Fibroblast of the aortic adventitia (primary cell): ENCODE data around the gene GLCE. TPM values are rescaled to one million over a fixed set of nuclear protein-coding genes. Genes with fewer than 3 reads are reported as not detected.
"Not testable (repeated sequence)": the region's sequence is repeated elsewhere in the genome, so short reads cannot be mapped to it uniquely, and the experiment has no call there.

Source experiments
- DNase-seq: peaks from one replicate; pipeline ENCODE4 v3.0.0-alpha.2; 2010; ENCODE audit warnings: low read depth
- H3K4me3 ChIP-seq: 2 replicates; pipeline ENCODE4 v1.5.1; 2011; ENCODE audit warnings: low read depth, mild to moderate bottlenecking, control low read depth, low read length, moderate library complexity
- total RNA-seq: library from RNA; depleted of rRNA; stranded (reverse); fragments of >200 nt; gene quantifications from 2 replicates; pipeline ENCODE4 v1.2.3, GENCODE V29; 2012; ENCODE audit warnings: low replicate concordance
- TF ChIP-seq, protein P1 (sequence below): IDR thresholded peaks from 2 replicates; pipeline ENCODE4 v1.5.1; 2011; ENCODE audit warnings: mild to moderate bottlenecking, low read length, control low read depth, inconsistent platforms; ENCODE audit not compliant: insufficient read depth

The GLCE gene
- total RNA-seq, 1 donor, result 24.4 TPM

DNA sequence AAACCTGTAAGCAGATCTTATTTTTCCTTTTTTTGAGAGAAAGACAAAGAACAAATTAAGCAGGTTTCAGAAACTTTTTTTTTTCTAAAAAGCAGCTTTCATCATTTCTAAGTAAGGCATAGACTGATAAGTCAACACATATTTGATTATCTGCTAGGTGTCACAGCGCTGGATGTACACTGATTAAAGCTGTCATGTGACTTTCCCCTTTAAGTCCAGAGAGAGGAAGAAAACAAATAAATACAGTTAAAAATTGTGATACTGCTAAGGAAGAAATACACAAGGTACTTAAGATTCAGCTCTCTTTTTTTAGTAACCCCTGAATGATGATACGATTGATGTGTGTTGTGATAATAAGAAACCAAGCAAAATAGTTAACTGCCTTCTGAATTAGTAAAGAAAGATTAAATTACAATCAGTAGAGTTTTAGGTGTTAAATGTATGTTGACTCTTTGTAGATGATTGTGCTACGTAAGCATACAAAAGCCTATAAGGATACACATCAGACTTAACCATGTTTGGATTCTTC, 2.8 kb downstream of the GLCE start:
- TF ChIP-seq, protein P1, sequence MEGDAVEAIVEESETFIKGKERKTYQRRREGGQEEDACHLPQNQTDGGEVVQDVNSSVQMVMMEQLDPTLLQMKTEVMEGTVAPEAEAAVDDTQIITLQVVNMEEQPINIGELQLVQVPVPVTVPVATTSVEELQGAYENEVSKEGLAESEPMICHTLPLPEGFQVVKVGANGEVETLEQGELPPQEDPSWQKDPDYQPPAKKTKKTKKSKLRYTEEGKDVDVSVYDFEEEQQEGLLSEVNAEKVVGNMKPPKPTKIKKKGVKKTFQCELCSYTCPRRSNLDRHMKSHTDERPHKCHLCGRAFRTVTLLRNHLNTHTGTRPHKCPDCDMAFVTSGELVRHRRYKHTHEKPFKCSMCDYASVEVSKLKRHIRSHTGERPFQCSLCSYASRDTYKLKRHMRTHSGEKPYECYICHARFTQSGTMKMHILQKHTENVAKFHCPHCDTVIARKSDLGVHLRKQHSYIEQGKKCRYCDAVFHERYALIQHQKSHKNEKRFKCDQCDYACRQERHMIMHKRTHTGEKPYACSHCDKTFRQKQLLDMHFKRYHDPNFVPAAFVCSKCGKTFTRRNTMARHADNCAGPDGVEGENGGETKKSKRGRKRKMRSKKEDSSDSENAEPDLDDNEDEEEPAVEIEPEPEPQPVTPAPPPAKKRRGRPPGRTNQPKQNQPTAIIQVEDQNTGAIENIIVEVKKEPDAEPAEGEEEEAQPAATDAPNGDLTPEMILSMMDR, result no peak
- no peak overlapping the region for H3K4me3 ChIP-seq
- DNase-seq, result no peak

DNA sequence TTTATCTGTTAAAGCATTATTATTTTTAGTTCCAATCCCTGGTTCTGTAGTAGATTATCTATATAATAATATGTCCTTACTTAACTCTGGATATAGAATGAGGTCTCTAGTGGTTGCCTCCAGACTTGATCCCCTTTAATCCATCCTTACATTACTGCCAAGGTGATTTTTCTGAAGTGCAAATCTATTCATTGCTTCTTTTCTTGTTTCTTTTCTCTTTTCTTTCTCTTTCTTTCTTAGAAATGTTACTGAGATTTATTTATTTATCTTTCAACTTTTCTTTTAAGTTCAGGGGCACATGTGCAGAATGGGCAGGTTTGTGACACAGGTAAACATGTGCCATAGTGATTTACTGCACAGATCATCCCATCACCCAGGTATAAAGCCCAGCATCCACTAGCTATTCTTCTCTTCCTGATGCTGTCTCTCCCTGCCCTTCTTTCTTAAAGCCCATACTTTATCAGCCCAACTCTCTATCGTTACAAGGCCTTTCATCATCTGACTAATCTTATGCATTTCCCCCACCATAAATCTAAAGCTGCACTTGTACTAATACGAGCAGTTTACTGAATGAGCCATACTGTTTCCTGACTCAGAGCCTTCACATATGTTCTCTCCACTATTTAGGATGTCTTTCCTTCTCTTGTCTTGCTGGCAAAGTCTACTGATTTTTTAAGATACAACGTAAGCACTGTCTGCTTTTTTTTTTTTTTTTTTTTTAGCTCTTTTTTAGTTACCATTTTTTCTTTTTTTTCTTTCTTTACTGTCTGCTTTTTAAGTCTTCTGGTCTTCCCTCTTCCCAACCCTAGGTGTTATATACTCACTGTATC, 4.6 kb downstream of the GLCE start:
- peak; percentile 45 for DNase-seq
- TF ChIP-seq, protein P1, result no peak
- H3K4me3 ChIP-seq, result no peak overlapping the region

DNA sequence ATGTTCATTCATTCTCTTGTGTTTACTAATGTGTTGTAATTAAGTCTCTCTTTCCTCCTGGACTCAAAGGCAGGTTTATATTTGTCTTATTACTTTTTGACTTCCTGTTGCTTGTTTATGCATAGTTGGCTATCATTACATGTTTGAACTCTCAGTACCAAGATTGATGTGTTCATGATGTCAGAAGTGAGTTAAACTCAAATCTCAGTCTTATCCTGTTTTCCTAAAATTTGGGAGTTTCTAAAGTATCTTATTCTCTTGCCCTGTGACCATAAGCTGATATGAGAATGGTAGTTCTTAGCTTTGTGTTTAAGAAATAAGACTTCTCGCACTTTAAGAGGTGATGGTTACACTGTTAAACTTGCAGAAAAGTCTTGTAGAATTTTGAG, 5.2 kb downstream of the GLCE start:
- TF ChIP-seq, protein P1, result no peak
- DNase-seq, result no peak

DNA sequence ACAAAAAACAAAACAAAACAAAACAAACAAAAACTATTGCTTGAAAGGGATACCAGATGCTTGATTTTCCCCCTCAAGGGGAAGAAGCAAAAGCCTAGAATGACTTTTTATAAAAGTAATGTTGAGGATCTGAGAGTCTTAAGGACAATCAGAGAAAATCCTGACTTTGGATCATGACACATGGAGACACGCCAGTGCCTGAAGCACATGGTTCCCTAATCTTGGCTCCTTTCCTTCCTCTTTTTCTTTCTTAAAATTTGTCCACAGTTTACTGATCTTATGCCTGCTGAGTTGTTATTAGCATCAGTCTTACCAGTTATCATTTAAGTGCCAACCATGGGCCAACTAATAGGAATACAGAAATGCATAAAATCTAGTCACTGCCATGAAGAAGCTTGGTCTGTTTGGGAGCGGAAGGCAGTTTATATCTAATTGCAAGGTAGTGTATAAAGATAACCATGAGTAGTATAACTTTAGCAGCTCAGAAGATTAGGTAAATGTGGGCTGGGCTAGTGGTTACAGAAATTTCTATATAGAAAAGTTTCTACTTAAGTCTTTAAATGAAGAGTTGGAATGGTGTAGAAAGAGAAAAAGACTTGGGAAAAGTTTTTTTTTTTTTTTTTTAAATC, 6.9 kb downstream of the GLCE start:
- no peak for DNase-seq

More for the DNA sequence above, 5.2 kb downstream of the GLCE start:
- H3K4me3 ChIP-seq, result no peak overlapping the region

DNA sequence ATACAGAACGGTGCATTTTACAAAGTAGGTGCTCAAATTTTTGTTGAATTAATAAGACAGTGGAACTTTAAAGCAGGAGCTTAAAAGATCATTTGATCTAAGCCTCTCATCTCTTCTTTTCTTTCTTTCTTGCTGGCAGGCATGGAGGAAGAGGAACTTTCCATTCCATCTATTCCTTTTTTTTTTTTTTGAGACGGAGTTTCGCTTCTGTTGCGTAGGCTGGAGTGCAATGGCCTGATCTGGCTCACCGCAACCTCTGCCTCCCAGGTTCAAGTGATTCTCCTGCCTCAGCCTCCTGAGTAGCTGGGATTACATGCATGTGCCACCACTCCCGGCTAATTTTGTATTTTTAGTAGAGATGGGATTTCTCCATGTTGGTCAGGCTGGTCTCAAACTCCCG, 7.9 kb downstream of the GLCE start:
- DNase-seq, H3K4me3 ChIP-seq: not testable (repeated sequence)

More for the DNA sequence above, 6.9 kb downstream of the GLCE start:
- TF ChIP-seq, protein P1, result no peak
- no peak overlapping the region for H3K4me3 ChIP-seq

DNA sequence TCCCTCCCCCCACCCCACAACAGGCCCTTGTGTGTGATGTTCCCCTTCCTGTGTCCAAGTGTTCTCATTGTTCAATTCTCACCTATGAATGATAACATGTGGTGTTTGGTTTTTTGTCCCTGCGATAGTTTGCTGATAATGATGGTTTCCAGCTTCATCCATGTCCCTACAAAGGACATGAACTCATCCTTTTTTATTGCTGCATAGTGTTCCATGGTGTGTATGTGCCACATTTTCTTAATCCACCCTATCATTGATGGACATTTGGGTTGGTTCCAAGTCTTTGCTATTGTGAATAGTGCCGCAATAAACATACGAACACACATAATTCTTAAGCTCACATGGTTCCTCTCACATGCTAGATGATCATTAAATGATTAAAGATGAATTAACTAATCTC, 9.1 kb downstream of the GLCE start:
- not testable (repeated sequence) for H3K4me3 ChIP-seq, DNase-seq

DNA sequence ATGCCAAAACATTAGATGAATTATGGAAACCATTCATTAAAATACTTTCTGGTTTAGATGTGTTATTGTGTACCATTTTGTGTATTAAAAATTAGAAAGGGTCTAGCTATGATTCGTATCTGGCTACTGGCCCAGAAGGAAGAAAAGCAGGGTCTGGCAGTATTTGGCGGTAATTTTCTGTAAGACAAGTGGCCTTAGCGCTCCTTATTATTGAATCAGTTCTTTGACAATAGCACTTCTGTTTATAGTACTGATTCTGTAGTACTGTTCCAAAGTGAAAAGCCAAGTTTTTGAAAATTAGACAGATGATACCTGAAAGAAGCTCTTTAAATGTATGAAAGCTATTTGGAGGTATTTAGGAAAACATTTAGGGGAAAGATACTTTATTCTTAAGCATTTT, 10.2 kb downstream of the GLCE start:
- TF ChIP-seq, protein P1, result no peak
- H3K4me3 ChIP-seq, result no peak overlapping the region
- no peak for DNase-seq
